Measurements from ENCODE around the gene ELOVL3. TPM values are rescaled to one million over a fixed set of nuclear protein-coding genes. Genes with fewer than 3 reads are reported as not detected.

The ELOVL3 gene
- total and polyA plus RNA-seq, 10 of the 15 experiments (the other 5 are each of a cell fraction or from before 2014, with no cell fraction given) = 0.10 to 0.18 (median 0.11) TPM; not detected in 7

DNA sequence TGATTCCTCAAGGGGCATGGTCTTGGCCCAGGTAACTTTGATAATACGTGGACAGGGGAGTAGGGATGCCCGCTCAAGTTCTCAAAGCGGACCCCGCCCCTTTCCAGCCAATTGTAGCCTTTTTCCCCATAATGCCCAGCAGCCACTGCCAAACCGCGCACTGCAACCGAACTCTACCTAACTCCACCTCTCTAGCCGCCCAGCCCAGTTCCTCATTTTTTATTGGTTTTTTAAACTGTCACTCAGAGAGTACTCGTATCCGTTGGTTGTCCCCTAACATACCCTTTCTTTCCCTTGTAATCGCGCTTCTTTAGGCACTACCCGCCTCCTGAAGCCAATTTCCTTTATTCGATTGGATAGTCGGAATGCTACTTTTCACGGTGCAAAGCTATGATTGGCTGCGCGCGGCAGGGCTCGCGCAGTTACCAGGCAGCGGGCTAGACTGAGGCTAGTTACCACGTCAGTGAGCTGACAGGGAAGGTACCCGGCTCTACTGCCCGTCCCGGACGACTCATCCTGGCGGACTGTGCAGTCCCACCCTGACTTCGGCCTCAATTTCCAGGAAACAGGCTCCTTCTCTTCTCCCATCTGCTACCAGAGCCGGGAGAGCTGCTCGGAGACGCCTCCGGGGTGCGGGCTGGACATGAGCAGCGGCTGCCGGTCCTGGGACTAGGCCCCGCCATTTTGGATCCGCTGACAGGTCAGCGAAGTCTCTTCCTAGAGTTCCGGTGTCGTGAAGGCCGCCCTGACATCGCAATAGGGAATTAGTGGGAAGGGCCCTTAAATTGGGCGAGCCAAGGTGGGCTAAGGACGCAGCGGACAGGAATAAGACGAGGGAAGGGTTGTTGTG is 19.2 kb downstream of the ELOVL3 start, which contains the start of gene GBF1 (continued):
- TF ChIP-seq, protein P1, sequence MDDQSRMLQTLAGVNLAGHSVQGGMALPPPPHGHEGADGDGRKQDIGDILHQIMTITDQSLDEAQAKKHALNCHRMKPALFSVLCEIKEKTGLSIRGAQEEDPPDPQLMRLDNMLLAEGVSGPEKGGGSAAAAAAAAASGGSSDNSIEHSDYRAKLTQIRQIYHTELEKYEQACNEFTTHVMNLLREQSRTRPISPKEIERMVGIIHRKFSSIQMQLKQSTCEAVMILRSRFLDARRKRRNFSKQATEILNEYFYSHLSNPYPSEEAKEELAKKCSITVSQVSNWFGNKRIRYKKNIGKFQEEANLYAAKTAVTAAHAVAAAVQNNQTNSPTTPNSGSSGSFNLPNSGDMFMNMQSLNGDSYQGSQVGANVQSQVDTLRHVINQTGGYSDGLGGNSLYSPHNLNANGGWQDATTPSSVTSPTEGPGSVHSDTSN (IDR thresholded peaks at IDR 0.05; ENCODE audit: insufficient replicate concordance, low read depth, low read length) = peak; percentile 96
- TF ChIP-seq, protein P2, sequence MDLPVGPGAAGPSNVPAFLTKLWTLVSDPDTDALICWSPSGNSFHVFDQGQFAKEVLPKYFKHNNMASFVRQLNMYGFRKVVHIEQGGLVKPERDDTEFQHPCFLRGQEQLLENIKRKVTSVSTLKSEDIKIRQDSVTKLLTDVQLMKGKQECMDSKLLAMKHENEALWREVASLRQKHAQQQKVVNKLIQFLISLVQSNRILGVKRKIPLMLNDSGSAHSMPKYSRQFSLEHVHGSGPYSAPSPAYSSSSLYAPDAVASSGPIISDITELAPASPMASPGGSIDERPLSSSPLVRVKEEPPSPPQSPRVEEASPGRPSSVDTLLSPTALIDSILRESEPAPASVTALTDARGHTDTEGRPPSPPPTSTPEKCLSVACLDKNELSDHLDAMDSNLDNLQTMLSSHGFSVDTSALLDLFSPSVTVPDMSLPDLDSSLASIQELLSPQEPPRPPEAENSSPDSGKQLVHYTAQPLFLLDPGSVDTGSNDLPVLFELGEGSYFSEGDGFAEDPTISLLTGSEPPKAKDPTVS (IDR thresholded peaks at IDR 0.05; ENCODE audit: low read depth, low read length) = no peak
- TF ChIP-seq, protein P3, sequence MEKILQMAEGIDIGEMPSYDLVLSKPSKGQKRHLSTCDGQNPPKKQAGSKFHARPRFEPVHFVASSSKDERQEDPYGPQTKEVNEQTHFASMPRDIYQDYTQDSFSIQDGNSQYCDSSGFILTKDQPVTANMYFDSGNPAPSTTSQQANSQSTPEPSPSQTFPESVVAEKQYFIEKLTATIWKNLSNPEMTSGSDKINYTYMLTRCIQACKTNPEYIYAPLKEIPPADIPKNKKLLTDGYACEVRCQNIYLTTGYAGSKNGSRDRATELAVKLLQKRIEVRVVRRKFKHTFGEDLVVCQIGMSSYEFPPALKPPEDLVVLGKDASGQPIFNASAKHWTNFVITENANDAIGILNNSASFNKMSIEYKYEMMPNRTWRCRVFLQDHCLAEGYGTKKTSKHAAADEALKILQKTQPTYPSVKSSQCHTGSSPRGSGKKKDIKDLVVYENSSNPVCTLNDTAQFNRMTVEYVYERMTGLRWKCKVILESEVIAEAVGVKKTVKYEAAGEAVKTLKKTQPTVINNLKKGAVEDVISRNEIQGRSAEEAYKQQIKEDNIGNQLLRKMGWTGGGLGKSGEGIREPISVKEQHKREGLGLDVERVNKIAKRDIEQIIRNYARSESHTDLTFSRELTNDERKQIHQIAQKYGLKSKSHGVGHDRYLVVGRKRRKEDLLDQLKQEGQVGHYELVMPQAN (conservative IDR thresholded peaks at IDR 0.05) = peak; percentile 92
- TF ChIP-seq SREBF1 (IDR thresholded peaks at IDR 0.05; ENCODE audit: low read length) (no peak), TBL1XR1 (IDR thresholded peaks at IDR 0.05; ENCODE audit: low read depth, low read length) (no peak), CEBPB (IDR thresholded peaks at IDR 0.05; ENCODE audit: borderline replicate concordance in 1 of 2, low read depth in 2 of 2, low read length in 2 of 2) (no peak), SRF (IDR thresholded peaks at IDR 0.05; ENCODE audit: low read depth in 2 of 2, low read length in 2 of 2) (no peak), CBX3 (IDR thresholded peaks at IDR 0.05; ENCODE audit: borderline replicate concordance, low read depth) (no peak), POLR2AphosphoS5 (IDR thresholded peaks at IDR 0.05; ENCODE audit: low read length) (peak; percentile 98), BHLHE40 (IDR thresholded peaks at IDR 0.05; ENCODE audit: borderline replicate concordance in 1 of 2, low read depth in 2 of 2, low read length in 1 of 2) (peak; percentile 22 to 38; a peak in 1 of 4 replicates), MTA2 (IDR thresholded peaks at IDR 0.05; ENCODE audit: low read depth) (peak; percentile 62), TCF3 (IDR thresholded peaks at IDR 0.05; ENCODE audit: borderline replicate concordance, insufficient read depth, low read depth, low read length) (0 out of 2 replicates have a peak, but pooled peaks have one; percentile 29)
- TF ChIP-seq, protein P4, sequence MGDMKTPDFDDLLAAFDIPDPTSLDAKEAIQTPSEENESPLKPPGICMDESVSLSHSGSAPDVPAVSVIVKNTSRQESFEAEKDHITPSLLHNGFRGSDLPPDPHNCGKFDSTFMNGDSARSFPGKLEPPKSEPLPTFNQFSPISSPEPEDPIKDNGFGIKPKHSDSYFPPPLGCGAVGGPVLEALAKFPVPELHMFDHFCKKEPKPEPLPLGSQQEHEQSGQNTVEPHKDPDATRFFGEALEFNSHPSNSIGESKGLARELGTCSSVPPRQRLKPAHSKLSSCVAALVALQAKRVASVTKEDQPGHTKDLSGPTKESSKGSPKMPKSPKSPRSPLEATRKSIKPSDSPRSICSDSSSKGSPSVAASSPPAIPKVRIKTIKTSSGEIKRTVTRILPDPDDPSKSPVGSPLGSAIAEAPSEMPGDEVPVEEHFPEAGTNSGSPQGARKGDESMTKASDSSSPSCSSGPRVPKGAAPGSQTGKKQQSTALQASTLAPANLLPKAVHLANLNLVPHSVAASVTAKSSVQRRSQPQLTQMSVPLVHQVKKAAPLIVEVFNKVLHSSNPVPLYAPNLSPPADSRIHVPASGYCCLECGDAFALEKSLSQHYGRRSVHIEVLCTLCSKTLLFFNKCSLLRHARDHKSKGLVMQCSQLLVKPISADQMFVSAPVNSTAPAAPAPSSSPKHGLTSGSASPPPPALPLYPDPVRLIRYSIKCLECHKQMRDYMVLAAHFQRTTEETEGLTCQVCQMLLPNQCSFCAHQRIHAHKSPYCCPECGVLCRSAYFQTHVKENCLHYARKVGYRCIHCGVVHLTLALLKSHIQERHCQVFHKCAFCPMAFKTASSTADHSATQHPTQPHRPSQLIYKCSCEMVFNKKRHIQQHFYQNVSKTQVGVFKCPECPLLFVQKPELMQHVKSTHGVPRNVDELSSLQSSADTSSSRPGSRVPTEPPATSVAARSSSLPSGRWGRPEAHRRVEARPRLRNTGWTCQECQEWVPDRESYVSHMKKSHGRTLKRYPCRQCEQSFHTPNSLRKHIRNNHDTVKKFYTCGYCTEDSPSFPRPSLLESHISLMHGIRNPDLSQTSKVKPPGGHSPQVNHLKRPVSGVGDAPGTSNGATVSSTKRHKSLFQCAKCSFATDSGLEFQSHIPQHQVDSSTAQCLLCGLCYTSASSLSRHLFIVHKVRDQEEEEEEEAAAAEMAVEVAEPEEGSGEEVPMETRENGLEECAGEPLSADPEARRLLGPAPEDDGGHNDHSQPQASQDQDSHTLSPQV (IDR thresholded peaks at IDR 0.05) = no peak
- TF ChIP-seq, protein P5, sequence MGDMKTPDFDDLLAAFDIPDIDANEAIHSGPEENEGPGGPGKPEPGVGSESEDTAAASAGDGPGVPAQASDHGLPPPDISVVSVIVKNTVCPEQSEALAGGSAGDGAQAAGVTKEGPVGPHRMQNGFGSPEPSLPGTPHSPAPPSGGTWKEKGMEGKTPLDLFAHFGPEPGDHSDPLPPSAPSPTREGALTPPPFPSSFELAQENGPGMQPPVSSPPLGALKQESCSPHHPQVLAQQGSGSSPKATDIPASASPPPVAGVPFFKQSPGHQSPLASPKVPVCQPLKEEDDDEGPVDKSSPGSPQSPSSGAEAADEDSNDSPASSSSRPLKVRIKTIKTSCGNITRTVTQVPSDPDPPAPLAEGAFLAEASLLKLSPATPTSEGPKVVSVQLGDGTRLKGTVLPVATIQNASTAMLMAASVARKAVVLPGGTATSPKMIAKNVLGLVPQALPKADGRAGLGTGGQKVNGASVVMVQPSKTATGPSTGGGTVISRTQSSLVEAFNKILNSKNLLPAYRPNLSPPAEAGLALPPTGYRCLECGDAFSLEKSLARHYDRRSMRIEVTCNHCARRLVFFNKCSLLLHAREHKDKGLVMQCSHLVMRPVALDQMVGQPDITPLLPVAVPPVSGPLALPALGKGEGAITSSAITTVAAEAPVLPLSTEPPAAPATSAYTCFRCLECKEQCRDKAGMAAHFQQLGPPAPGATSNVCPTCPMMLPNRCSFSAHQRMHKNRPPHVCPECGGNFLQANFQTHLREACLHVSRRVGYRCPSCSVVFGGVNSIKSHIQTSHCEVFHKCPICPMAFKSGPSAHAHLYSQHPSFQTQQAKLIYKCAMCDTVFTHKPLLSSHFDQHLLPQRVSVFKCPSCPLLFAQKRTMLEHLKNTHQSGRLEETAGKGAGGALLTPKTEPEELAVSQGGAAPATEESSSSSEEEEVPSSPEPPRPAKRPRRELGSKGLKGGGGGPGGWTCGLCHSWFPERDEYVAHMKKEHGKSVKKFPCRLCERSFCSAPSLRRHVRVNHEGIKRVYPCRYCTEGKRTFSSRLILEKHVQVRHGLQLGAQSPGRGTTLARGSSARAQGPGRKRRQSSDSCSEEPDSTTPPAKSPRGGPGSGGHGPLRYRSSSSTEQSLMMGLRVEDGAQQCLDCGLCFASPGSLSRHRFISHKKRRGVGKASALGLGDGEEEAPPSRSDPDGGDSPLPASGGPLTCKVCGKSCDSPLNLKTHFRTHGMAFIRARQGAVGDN (IDR thresholded peaks at IDR 0.05) = no peak
